ENCODE data around the gene CMTM8. TPM values are rescaled to one million over a fixed set of nuclear protein-coding genes. Genes with fewer than 3 reads are reported as not detected.

Gene CMTM8
- total RNA-seq, 2 donors from 2014 or later: 5.8 to 11.6 TPM

DNA sequence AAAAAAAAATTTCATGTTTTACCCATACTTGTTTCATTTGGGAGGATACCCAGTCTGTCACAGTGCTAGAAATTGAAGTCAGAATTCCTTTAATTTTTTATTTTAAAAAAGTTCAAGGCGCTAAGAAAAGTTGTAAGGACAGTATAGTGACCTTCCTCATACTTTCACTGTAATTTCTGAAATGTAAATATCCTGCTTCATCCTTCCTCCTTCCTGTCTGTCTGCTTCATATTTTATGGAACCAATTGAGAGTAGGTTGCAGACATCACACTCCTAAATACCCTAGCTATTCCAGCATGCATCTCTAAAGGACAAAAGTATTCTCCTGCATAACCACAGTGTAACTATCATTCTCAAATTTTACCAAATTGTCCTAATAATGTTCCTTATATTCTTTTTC is 35.8 kb downstream of the CMTM8 start:
- H3K4me3 ChIP-seq (ENCODE audit: low read length): no peak overlapping the region
- no peaks in the 10 kb centered on the region for H3K4me1 ChIP-seq (ENCODE audit: control insufficient read depth, insufficient read depth, low read length)
- no peak overlapping the region for H3K27ac Mint-ChIP-seq
- no peak for DNase-seq
- no peak overlapping the region for H3K27ac ChIP-seq (ENCODE audit: low read depth, low read length)
- no peak overlapping the region for H3K4me3 Mint-ChIP-seq
- no peaks in the 10 kb centered on the region for H3K27me3 Mint-ChIP-seq (ENCODE audit: insufficient read depth)
- 93 to 100% methylated on average over 1 of the region's 1 CpG for WGBS, 2 experiments (ENCODE audit: insufficient coverage in 1 of 2, insufficient read length in 1 of 2)
- TF ChIP-seq, protein P1, sequence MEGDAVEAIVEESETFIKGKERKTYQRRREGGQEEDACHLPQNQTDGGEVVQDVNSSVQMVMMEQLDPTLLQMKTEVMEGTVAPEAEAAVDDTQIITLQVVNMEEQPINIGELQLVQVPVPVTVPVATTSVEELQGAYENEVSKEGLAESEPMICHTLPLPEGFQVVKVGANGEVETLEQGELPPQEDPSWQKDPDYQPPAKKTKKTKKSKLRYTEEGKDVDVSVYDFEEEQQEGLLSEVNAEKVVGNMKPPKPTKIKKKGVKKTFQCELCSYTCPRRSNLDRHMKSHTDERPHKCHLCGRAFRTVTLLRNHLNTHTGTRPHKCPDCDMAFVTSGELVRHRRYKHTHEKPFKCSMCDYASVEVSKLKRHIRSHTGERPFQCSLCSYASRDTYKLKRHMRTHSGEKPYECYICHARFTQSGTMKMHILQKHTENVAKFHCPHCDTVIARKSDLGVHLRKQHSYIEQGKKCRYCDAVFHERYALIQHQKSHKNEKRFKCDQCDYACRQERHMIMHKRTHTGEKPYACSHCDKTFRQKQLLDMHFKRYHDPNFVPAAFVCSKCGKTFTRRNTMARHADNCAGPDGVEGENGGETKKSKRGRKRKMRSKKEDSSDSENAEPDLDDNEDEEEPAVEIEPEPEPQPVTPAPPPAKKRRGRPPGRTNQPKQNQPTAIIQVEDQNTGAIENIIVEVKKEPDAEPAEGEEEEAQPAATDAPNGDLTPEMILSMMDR (conservative IDR thresholded peaks at IDR 0.05): no peak
- H3K4me1 Mint-ChIP-seq: no peaks in the 10 kb centered on the region
- no peaks in the 10 kb centered on the region for H3K27me3 ChIP-seq (ENCODE audit: control insufficient read depth, insufficient read depth, low read length, poor library complexity, severe bottlenecking)
- H3K36me3 ChIP-seq (ENCODE audit: control insufficient read depth, insufficient read depth, low read length): no peaks in the 10 kb centered on the region
- H3K9me3 ChIP-seq (ENCODE audit: control insufficient read depth, low read length): no peaks in the 10 kb centered on the region
- H3K36me3 Mint-ChIP-seq (ENCODE audit: low read depth): no peaks in the 10 kb centered on the region
- H3K9me3 Mint-ChIP-seq: no peaks in the 10 kb centered on the region
- no peak overlapping the region for H3K9ac ChIP-seq (ENCODE audit: extremely low read depth, low read length, poor library complexity, severe bottlenecking)

DNA sequence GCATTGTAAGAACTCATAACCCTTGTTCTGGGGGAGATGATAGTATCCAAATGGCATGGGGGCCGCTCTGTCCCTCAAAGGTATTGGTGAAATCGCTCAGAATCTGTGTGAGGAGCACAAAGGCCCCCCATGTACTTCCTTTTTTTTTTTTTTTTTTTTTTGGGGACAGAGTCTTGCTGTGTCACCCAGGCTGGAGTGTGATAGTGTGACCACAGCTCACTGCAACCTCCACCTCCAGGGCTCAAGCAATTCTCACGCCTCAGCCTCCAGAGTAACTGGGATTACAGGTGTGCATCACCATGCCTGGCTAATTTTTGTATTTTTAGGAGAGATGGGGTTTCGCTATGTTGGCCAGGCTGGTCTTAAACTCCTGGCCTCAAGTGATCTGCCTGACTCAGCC is 37.0 kb downstream of the CMTM8 start:
- no peaks in the 10 kb centered on the region for H3K4me1 Mint-ChIP-seq
- WGBS, 2 experiments (ENCODE audit: insufficient coverage in 1 of 2, insufficient read length in 1 of 2): 93 to 95% methylated on average over 3 to 4 of the region's 4 CpGs

DNA sequence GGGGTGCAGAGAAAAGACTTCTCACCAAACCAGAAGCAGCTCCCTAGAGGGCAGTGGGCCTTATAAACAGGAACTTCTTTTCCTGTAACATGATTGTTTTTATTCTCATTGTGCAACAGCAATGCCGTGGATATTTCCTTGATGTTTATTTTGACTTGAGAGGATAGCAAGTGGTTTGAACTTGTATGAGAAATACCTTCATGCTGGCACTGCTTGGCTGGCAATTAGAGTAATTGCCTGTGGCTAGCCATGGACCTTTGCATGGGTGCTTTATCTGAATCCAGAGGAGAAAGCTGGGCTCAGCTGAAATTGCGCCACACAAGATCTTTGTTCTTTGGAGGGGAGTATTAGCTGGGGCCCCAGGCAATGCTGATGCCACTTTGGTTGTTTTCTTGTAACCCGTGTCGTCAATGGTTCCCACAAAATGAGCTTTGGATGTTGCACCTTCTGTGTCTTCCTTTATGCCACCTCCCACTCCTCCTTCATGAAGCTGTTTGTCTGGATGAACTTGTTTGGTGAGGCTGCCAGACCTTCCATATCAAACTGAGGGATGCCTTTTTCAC is 37.9 kb downstream of the CMTM8 start:
- no peaks in the 10 kb centered on the region for H3K27me3 ChIP-seq (ENCODE audit: control insufficient read depth, insufficient read depth, low read length, poor library complexity, severe bottlenecking)
- H3K9ac ChIP-seq (ENCODE audit: extremely low read depth, low read length, poor library complexity, severe bottlenecking): no peak overlapping the region
- WGBS, 2 experiments (ENCODE audit: insufficient coverage in 1 of 2, insufficient read length in 1 of 2): 96 to 100% methylated on average over 2 to 4 of the region's 4 CpGs
- Mint-ChIP-seq H3K4me3 (no peak overlapping the region), H3K36me3 (ENCODE audit: low read depth) (no peaks in the 10 kb centered on the region), H3K4me1 (no peaks in the 10 kb centered on the region), H3K27ac (no peak overlapping the region), H3K27me3 (ENCODE audit: insufficient read depth) (no peaks in the 10 kb centered on the region), H3K9me3 (no peaks in the 10 kb centered on the region)
- no peaks in the 10 kb centered on the region for H3K36me3 ChIP-seq (ENCODE audit: control insufficient read depth, insufficient read depth, low read length)
- no peaks in the 10 kb centered on the region for H3K4me1 ChIP-seq (ENCODE audit: control insufficient read depth, insufficient read depth, low read length)
- no peak overlapping the region for H3K27ac ChIP-seq (ENCODE audit: low read depth, low read length)
- no peaks in the 10 kb centered on the region for H3K9me3 ChIP-seq (ENCODE audit: control insufficient read depth, low read length)
- TF ChIP-seq, protein P1 (conservative IDR thresholded peaks at IDR 0.05): no peak
- no peak for DNase-seq
- no peak overlapping the region for H3K4me3 ChIP-seq (ENCODE audit: low read length)

More for the DNA sequence above, 37.0 kb downstream of the CMTM8 start:
- DNase-seq: no peak
- Histone ChIP-seq H3K36me3 (ENCODE audit: control insufficient read depth, insufficient read depth, low read length) (no peaks in the 10 kb centered on the region), H3K9ac (ENCODE audit: extremely low read depth, low read length, poor library complexity, severe bottlenecking) (no peak overlapping the region), H3K27me3 (ENCODE audit: control insufficient read depth, insufficient read depth, low read length, poor library complexity, severe bottlenecking) (no peaks in the 10 kb centered on the region), H3K9me3 (ENCODE audit: control insufficient read depth, low read length) (no peaks in the 10 kb centered on the region), H3K4me3 (ENCODE audit: low read length) (no peak overlapping the region), H3K4me1 (ENCODE audit: control insufficient read depth, insufficient read depth, low read length) (no peaks in the 10 kb centered on the region), H3K27ac (ENCODE audit: low read depth, low read length) (no peak overlapping the region)
- H3K4me3 Mint-ChIP-seq: no peak overlapping the region
- H3K9me3 Mint-ChIP-seq: no peaks in the 10 kb centered on the region
- H3K27ac Mint-ChIP-seq: no peak overlapping the region
- no peaks in the 10 kb centered on the region for H3K36me3 Mint-ChIP-seq (ENCODE audit: low read depth)
- TF ChIP-seq, protein P1 (conservative IDR thresholded peaks at IDR 0.05): no peak
- no peaks in the 10 kb centered on the region for H3K27me3 Mint-ChIP-seq (ENCODE audit: insufficient read depth)
